NCI-H1092 treated with DMSO at 0.1 percent for 48 hours (cell line): Measurements from ENCODE around the gene G0S2.
A peak's percentile ranks its signal among the peaks of the same experiment; 100 is the strongest.

ENCODE experiments used
- DNase-seq: peaks from one replicate; lab custom pipeline; 2025; lab: John Stamatoyannopoulos, UW

The G0S2 gene

GRCh38 chr1:209674957-209675564 lies at the start of gene G0S2:
TSS of gene G0S2 (plus strand) at chr1:209675412. CDS start at chr1:209675685, 273 bp downstream.
- peak; percentile 76 for DNase-seq

GRCh38 chr1:209625791-209626285 lies 49.4 kb upstream of the G0S2 start:
- no peak for DNase-seq

- DNase-seq = no peak
Measured at GRCh38 chr1:209626346-209627026, 48.7 kb upstream of the G0S2 start.

- DNase-seq = no peak
Measured at GRCh38 chr1:209627027-209627731, 48.0 kb upstream of the G0S2 start.

- peak; percentile 82 for DNase-seq
Measured at GRCh38 chr1:209627732-209628196, 47.4 kb upstream of the G0S2 start.

GRCh38 chr1:209628618-209629299 lies 46.5 kb upstream of the G0S2 start:
- DNase-seq = no peak

GRCh38 chr1:209629621-209630382 lies 45.4 kb upstream of the G0S2 start:
- DNase-seq = no peak

- DNase-seq = no peak
Measured at GRCh38 chr1:209630383-209631225, 44.6 kb upstream of the G0S2 start.

GRCh38 chr1:209633335-209633997 lies 41.7 kb upstream of the G0S2 start:
- DNase-seq = no peak

- DNase-seq = no peak
Measured at GRCh38 chr1:209634005-209634737, 41.0 kb upstream of the G0S2 start.

GRCh38 chr1:209635850-209636249 lies 39.4 kb upstream of the G0S2 start:
- no peak for DNase-seq

- no peak for DNase-seq
Measured at GRCh38 chr1:209641832-209642172, 33.4 kb upstream of the G0S2 start.

GRCh38 chr1:209642816-209643215 lies 32.4 kb upstream of the G0S2 start:
- no peak for DNase-seq

GRCh38 chr1:209643285-209644020 lies 31.8 kb upstream of the G0S2 start:
- no peak for DNase-seq

GRCh38 chr1:209645574-209646452 lies 29.4 kb upstream of the G0S2 start:
- DNase-seq = no peak

GRCh38 chr1:209646558-209646957 lies 28.7 kb upstream of the G0S2 start:
- no peak for DNase-seq

- no peak for DNase-seq
Measured at GRCh38 chr1:209647156-209647555, 28.1 kb upstream of the G0S2 start.

- no peak for DNase-seq
Measured at GRCh38 chr1:209648346-209648745, 26.9 kb upstream of the G0S2 start.
